AG09319 (cell line): Measurements from ENCODE around the gene PARVG.
A peak's percentile ranks its signal among the peaks of the same experiment; 100 is the strongest.

ENCODE experiments used
- DNase-seq: peaks from one replicate; pipeline ENCODE4 v3.0.0-alpha.2; 2010; ENCODE audit warnings: low read depth; ENCODE audit errors: extremely low read depth
- CTCF ChIP-seq: IDR thresholded peaks from 2 replicates; pipeline ENCODE4 v1.5.1; 2011; ENCODE audit warnings: low read depth, mild to moderate bottlenecking, inconsistent platforms, low read length, moderate library complexity

PARVG gene

GRCh38 chr22:44145544-44145943 lies 35.2 kb upstream of the PARVG start:
- TF ChIP-seq CTCF = no peak

DNA sequence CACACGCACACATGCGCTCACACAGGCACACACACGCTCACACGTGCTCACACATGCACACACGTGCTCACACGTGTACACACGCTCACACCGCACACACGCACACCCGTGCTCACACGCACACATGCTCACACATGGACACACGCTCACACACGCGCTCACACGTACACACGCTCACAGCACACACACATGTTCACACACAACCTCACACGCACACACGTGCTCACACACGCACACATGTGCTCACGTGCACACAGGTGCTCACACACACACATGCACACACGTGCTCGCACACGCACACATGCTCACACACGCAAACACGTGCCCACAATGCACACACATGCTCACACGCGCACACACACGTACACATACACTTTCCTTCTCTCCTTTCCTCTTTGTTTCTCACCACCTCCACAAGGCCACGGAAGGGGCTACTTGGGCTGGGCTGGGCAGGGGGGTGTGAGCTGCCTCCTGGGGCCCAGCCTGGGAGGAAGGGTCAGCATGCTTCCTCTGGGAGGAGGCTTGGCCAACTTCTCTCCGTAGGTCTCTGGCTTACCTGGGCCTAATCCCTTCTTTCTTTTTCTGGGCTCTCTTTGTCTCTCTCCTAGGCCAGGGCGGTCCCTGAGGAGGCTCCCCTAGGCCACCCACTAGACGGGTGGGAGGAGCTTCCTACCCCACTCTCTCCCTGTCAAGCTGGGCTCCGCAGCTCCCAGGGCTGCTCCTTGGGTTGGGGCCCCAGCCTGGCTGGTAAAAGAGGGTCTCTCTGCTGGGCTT lies 34.5 kb upstream of the PARVG start:
- DNase-seq = no peak
- TF ChIP-seq CTCF = no peak

More at GRCh38 chr22:44145544-44145943, 35.2 kb upstream of the PARVG start:
- no peak for DNase-seq

GRCh38 chr22:44147008-44147645 lies 33.6 kb upstream of the PARVG start:
- TF ChIP-seq CTCF = no peak
- no peak for DNase-seq

DNA sequence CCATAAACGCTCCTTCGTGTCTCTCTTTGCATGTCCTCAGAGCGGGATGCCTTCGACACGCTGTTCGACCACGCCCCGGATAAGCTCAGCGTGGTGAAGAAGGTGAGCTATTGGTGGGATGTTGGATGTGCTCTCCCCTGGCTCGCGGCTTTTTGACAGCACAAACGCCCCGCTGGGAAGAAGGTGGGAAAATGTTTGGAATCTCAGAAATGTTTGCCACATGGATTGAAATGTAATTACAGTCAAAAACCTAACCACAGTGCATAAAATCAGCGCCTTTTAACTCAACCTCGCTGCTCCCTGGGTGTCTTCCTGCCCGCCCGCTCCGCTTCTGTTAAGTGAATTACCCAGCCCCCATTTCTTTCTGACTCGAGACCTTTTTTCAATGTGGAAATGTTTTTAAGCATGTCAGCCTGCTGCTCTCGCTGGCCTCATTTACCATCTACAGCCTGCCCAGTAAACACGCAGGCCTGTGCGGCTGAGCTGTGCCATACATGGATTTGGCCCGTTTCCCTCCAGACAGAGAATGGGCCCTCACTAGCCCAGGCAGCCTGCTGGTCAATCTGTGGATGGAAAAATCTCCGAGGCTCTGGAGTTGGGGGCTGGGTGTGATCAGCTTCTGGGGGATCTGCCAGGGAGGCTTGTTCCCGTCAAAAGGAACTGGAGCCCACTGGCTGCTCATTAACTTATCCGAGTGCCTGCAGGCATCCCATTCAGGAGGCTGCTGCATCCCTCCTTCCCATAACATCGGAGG lies 32.7 kb upstream of the PARVG start:
- no peak for TF ChIP-seq CTCF
- no peak for DNase-seq

GRCh38 chr22:44151676-44152075 lies 29.0 kb upstream of the PARVG start:
- DNase-seq = peak; percentile 40
- TF ChIP-seq CTCF = no peak

GRCh38 chr22:44153710-44154109 lies 27.0 kb upstream of the PARVG start:
- TF ChIP-seq CTCF = no peak
- no peak for DNase-seq
